ENCODE data around the gene CUL4A. TPM values are rescaled to one million over a fixed set of nuclear protein-coding genes. Genes with fewer than 3 reads are reported as not detected.

CUL4A gene
- total and polyA plus RNA-seq, 2 experiments from 2014 or later = 52.2 to 85.3 TPM

DNA sequence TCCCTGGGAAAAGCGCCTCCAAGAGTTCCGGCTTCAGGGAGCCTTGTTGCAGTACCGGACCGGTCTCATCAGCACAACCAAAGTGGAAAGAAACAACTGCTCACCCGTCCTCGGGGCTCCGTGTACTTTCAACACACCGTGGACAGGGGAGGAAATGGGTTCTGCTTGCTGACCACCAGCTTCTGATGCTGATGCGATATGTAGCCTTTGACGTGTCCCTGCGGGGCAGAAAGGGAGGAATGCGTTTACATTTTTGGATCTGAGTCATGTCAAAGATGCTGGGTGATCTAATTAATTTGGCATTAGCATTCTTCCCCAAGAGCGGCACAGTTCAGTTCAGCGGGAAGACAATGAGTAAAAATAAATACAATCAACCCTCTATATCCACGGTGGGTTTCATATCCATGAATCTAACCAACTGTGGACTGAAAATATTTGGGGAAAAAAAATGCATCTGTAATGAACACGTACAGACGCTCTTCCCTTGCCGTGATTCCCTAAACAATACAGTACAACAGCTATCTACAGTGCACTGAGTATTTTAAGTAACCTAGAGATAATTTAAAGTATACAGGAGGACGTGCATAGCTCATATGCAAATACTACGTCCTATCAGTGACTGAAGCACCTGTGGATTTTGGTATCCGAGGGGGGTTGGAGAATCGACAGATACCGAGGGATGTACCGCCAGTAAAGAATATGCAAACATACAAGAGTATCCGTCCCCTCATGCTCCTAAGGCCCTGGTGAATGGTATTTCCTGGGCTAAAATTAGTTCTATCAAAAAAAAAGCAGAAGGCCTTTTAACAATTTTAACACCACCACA is 31.1 kb upstream of the CUL4A start:
- no peak overlapping the region for H3K27ac ChIP-seq
- H4K20me1 ChIP-seq (ENCODE audit: insufficient read depth, poor library complexity, severe bottlenecking) = no peaks in the 10 kb centered on the region
- 84% methylated on average over 25 of the region's 25 CpGs for WGBS (ENCODE audit: low lambda C conversion rate, missing lambda C conversion rate)
- no peaks in the 10 kb centered on the region for H3K4me1 ChIP-seq (ENCODE audit: insufficient read depth)
- H3K27me3 ChIP-seq = no peaks in the 10 kb centered on the region
- no peaks in the 10 kb centered on the region for H3K79me2 ChIP-seq
- no peak overlapping the region for H3K4me3 ChIP-seq
- no peak overlapping the region for H2AFZ ChIP-seq
- no peaks in the 10 kb centered on the region for H3K36me3 ChIP-seq (replicated peaks; ENCODE audit: insufficient read depth, low read depth)
- no peaks in the 10 kb centered on the region for H3K9me2 ChIP-seq (replicated peaks; ENCODE audit: insufficient read depth)
- no peak for DNase-seq (ENCODE audit: low spot score)
- TF ChIP-seq, protein P1, sequence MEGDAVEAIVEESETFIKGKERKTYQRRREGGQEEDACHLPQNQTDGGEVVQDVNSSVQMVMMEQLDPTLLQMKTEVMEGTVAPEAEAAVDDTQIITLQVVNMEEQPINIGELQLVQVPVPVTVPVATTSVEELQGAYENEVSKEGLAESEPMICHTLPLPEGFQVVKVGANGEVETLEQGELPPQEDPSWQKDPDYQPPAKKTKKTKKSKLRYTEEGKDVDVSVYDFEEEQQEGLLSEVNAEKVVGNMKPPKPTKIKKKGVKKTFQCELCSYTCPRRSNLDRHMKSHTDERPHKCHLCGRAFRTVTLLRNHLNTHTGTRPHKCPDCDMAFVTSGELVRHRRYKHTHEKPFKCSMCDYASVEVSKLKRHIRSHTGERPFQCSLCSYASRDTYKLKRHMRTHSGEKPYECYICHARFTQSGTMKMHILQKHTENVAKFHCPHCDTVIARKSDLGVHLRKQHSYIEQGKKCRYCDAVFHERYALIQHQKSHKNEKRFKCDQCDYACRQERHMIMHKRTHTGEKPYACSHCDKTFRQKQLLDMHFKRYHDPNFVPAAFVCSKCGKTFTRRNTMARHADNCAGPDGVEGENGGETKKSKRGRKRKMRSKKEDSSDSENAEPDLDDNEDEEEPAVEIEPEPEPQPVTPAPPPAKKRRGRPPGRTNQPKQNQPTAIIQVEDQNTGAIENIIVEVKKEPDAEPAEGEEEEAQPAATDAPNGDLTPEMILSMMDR (IDR thresholded peaks at IDR 0.05; ENCODE audit: poor library complexity) = no peak
- no peaks in the 10 kb centered on the region for H3K9me3 ChIP-seq (ENCODE audit: low read depth)
- H3K4me2 ChIP-seq = no peak overlapping the region

DNA sequence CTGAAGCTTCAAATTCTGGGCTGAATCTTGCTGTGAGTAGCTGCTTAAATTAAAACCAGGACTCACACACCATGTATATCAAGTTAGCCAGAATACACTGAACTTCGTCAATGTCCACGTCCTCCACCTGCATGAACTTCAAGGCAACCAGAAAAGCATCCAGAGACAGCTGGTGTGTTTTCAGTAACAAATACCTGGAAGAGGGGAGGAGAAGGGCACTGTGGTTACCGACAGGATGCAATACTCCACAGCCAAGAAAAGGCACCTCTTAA is 30.6 kb upstream of the CUL4A start:
- no peaks in the 10 kb centered on the region for H3K4me1 ChIP-seq (ENCODE audit: insufficient read depth)
- WGBS (ENCODE audit: low lambda C conversion rate, missing lambda C conversion rate) = 77% methylated on average over 3 of the region's 3 CpGs
- no peaks in the 10 kb centered on the region for H3K9me2 ChIP-seq (replicated peaks; ENCODE audit: insufficient read depth)
- no peak overlapping the region for H2AFZ ChIP-seq
- H3K9me3 ChIP-seq (ENCODE audit: low read depth) = no peaks in the 10 kb centered on the region
- DNase-seq (ENCODE audit: low spot score) = no peak
- peaks cover 5% of the 10 kb centered on the region for H3K36me3 ChIP-seq (replicated peaks; ENCODE audit: insufficient read depth, low read depth)
- H3K27ac ChIP-seq = no peak overlapping the region
- TF ChIP-seq EZH2 (IDR thresholded peaks at IDR 0.05; ENCODE audit: borderline replicate concordance) (no peak), EZH2phosphoT487 (IDR thresholded peaks at IDR 0.05; ENCODE audit: low read depth, severe bottlenecking, unreplicated experiment) (no peak)
- TF ChIP-seq, protein P1 (IDR thresholded peaks at IDR 0.05; ENCODE audit: poor library complexity) = no peak
- no peaks in the 10 kb centered on the region for H3K27me3 ChIP-seq
- H3K79me2 ChIP-seq = no peaks in the 10 kb centered on the region
- no peak overlapping the region for H3K4me3 ChIP-seq
- no peaks in the 10 kb centered on the region for H4K20me1 ChIP-seq (ENCODE audit: insufficient read depth, poor library complexity, severe bottlenecking)
- H3K4me2 ChIP-seq = no peak overlapping the region

DNA sequence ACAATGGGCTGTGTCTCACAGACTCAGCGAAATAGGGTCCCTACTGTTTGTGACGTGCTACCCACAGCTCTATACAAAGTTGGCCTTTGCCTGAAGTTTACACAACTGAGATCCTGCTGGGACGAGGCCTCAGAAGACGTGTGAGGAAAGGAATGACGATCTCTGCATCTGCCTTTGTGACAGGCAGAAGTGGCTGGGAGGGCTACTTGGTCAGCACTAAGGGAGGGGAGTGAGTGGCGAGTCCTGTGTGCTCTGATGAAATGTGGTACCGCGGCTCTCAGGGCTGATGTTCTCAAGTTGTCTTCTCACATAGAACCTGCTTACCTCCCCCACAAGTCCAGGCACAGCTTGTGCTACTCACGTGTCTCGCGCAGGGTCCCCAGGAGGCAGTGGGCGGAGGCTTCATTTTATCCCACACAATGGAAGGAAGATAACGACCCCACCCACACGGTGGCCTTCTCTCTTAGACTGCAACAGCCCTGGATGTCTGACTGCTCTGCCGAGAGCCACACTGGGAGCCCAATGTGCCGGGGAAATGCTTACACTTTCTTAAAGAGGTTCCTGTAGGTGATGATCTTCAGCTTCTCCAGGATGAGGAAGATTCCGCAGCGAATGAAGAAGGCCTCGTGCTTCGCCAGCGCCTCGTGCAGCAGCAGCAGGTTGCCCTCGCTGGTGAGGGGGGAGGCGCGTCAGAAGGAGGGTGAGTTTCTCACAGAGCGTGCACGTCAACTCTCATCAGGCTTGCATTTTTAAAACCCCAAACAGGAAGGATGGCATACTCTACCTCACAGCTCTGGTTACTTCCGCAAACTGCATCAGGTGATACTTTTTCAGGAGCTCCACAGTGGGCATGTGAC is 29.8 kb upstream of the CUL4A start:
- Histone ChIP-seq H2AFZ (no peak overlapping the region), H3K36me3 (replicated peaks; ENCODE audit: insufficient read depth, low read depth) (peaks cover 5% of the 10 kb centered on the region)
- WGBS (ENCODE audit: low lambda C conversion rate, missing lambda C conversion rate) = 83% methylated on average over 28 of the region's 28 CpGs

More for the DNA sequence above, 29.8 kb upstream of the CUL4A start:
- TF ChIP-seq EZH2phosphoT487 (IDR thresholded peaks at IDR 0.05; ENCODE audit: low read depth, severe bottlenecking, unreplicated experiment) = no peak
- TF ChIP-seq EZH2 (IDR thresholded peaks at IDR 0.05; ENCODE audit: borderline replicate concordance) = no peak
- TF ChIP-seq, protein P1 (IDR thresholded peaks at IDR 0.05; ENCODE audit: poor library complexity) = no peak
- no peaks in the 10 kb centered on the region for H3K9me2 ChIP-seq (replicated peaks; ENCODE audit: insufficient read depth)
- DNase-seq (ENCODE audit: low spot score) = no peak
- no peaks in the 10 kb centered on the region for H3K27me3 ChIP-seq
- H3K4me1 ChIP-seq (ENCODE audit: insufficient read depth) = no peaks in the 10 kb centered on the region
- H3K4me3 ChIP-seq = no peak overlapping the region
- no peaks in the 10 kb centered on the region for H3K79me2 ChIP-seq
- no peak overlapping the region for H3K4me2 ChIP-seq
- no peaks in the 10 kb centered on the region for H4K20me1 ChIP-seq (ENCODE audit: insufficient read depth, poor library complexity, severe bottlenecking)
- no peaks in the 10 kb centered on the region for H3K9me3 ChIP-seq (ENCODE audit: low read depth)
- H3K27ac ChIP-seq = no peak overlapping the region
